Ascending aorta (tissue), 2 donors: Measurements from ENCODE around the gene NFKB1. TPM values are rescaled to one million over a fixed set of nuclear protein-coding genes. Genes with fewer than 3 reads are reported as not detected.

ENCODE experiments used
- DNase-seq, 2 donors: peaks; one replicate each; pipeline ENCODE4 v3.0.0-alpha.2; 2019; ENCODE audit warnings: low spot score in 2 of 2
- H3K27ac ChIP-seq, 2 donors: fragments of 200-600 bp; sonication (generic); one replicate each; pipeline ENCODE4 v1.5.1; 2016 to 2017; ENCODE audit warnings: mild to moderate bottlenecking in 1 of 2
- H3K27me3 ChIP-seq: fragments of 200-600 bp; sonication (generic); one replicate; pipeline ENCODE4 v1.5.1; 2017
- H3K36me3 ChIP-seq, 2 donors: fragments of 200-600 bp; sonication (generic); one replicate each; pipeline ENCODE4 v1.5.1; 2016
- H3K4me1 ChIP-seq, 2 donors: fragments of 200-600 bp; sonication (generic); one replicate each; pipeline ENCODE4 v1.5.1; 2016 to 2017; ENCODE audit warnings: mild to moderate bottlenecking in 1 of 2
- H3K4me3 ChIP-seq, 2 donors: fragments of 200-600 bp; sonication (generic); one replicate each; pipeline ENCODE4 v1.5.1; 2016 to 2017; ENCODE audit warnings: mild to moderate bottlenecking in 1 of 2
- H3K9me3 ChIP-seq, 2 donors: fragments of 200-600 bp; sonication (generic); one replicate each; pipeline ENCODE4 v1.5.1; 2016
- CTCF ChIP-seq, 3 experiments: fragments of 200-600 bp in 2 of 3; fragments of 450-650 bp in 1 of 3; sonication (generic) in 2 of 3; IDR thresholded peaks; one replicate each; pipeline ENCODE4 v1.5.1; 2016 to 2019; ENCODE audit warnings: antibody characterized with exemption in 3 of 3, mild to moderate bottlenecking in 1 of 3, moderate library complexity in 1 of 3
- intact Hi-C: fragments of 100-400 bp; cut with DNase I; formaldehyde crosslinking; loops from one replicate; pipeline ENCODE4 v1.15.1; 2023
- total RNA-seq: library from RNA; depleted of rRNA; stranded (reverse); fragments of >200 nt; gene quantifications from one replicate; pipeline ENCODE4 v1.1.0, GENCODE V29; 2016

Gene NFKB1
- total RNA-seq, 1 donor from 2014 or later, result 34.5 TPM

DNA sequence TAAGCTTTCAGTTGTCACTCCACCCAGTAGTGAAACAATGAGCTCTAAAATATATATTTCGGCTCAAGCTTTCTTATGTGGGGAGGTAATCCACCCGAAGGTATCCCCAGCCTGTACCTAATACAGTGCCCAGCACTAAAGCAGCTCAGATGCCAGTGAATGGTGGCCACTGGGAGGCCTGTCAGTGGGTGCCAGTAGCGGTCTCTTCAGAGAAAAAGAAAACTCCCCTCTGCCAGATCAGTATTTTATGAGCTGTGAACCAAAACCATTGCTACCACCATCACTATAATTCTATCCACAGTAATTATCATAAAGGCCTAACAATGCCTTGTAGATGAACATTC, 835 bp upstream of the NFKB1 start:
- H3K4me1 ChIP-seq, result peaks cover 0 to 20% of the 10 kb centered on the region in 2 donors
- H3K36me3 ChIP-seq, result no peaks in the 10 kb centered on the region
- peak overlapping the region; percentile 93 to 99 for H3K27ac ChIP-seq
- peak overlapping the region; percentile 88 to 98 for H3K4me3 ChIP-seq
- peak in 1 of 3 experiments; percentile 6 for TF ChIP-seq CTCF (IDR thresholded peaks at IDR 0.05)
- H3K27me3 ChIP-seq, result no peaks in the 10 kb centered on the region
- no peak for DNase-seq
- intact Hi-C loops, result loop anchor here (2.0 to 5.0 kb wide), 7 partner anchors 70 to 1153 kb away; partner anchors contain the start of genes BDH2, CISD2, PPP3CA and SLC39A8
- H3K9me3 ChIP-seq, result no peaks in the 10 kb centered on the region

- Histone ChIP-seq H3K27me3 (no peaks in the 10 kb centered on the region), H3K4me1 (peaks cover 0 to 22% of the 10 kb centered on the region in 2 donors), H3K36me3 (no peaks in the 10 kb centered on the region), H3K9me3 (no peaks in the 10 kb centered on the region), H3K27ac (peak overlapping the region; percentile 93 to 99), H3K4me3 (peak overlapping the region; percentile 88 to 98)
- intact Hi-C loops, result loop anchor here (2.0 to 5.0 kb wide), 7 partner anchors 71 to 1154 kb away; partner anchors contain the start of genes BDH2, CISD2, PPP3CA and SLC39A8
- no peak for TF ChIP-seq CTCF (IDR thresholded peaks at IDR 0.05)
- DNase-seq, result no peak
These were observed 213 bp downstream of the NFKB1 start for GRCh38 chr4:102501447-102501696.

- Histone ChIP-seq H3K4me1 (peaks cover 0 to 19% of the 10 kb centered on the region in 2 donors), H3K9me3 (no peaks in the 10 kb centered on the region), H3K27ac (peak overlapping the region; percentile 93 to 99), H3K4me3 (peak overlapping the region; percentile 88 to 98), H3K27me3 (no peaks in the 10 kb centered on the region), H3K36me3 (no peaks in the 10 kb centered on the region)
- intact Hi-C loops, result loop anchor here (5.0 kb wide), 3 partner anchors 515 to 1155 kb away; partner anchors contain the start of genes BDH2, PPP3CA and SLC9B1
- TF ChIP-seq CTCF (IDR thresholded peaks at IDR 0.05), result no peak
- no peak for DNase-seq
These were observed 1.3 kb downstream of the NFKB1 start for GRCh38 chr4:102502543-102502818.

DNA sequence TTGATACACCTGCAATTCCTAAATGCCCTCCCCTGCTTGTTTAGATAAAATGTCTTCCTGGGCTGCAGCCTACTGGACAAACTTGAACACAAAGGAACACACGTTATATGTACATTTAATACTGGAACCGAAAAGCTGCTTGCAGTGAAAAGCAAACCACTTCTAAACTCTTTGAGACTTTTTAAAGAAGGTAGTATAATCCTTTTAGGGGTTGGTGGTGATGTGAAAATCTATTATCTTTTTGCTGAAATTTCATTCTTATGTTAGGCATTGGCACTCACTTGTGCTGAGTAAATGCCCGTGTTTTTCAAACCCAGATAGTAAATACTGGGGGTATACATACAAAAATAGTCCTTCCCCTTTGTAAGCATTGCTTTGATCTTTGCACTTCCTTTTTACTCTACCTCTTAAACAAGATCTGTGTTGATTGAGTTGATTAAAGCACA, 2.2 kb downstream of the NFKB1 start:
- peak overlapping the region; percentile 88 to 98 for H3K4me3 ChIP-seq
- TF ChIP-seq CTCF (IDR thresholded peaks at IDR 0.05), result no peak
- intact Hi-C loops, result loop anchor here (5.0 kb wide), 3 partner anchors 514 to 1156 kb away; partner anchors contain the start of genes BDH2, PPP3CA and SLC9B1

DNA sequence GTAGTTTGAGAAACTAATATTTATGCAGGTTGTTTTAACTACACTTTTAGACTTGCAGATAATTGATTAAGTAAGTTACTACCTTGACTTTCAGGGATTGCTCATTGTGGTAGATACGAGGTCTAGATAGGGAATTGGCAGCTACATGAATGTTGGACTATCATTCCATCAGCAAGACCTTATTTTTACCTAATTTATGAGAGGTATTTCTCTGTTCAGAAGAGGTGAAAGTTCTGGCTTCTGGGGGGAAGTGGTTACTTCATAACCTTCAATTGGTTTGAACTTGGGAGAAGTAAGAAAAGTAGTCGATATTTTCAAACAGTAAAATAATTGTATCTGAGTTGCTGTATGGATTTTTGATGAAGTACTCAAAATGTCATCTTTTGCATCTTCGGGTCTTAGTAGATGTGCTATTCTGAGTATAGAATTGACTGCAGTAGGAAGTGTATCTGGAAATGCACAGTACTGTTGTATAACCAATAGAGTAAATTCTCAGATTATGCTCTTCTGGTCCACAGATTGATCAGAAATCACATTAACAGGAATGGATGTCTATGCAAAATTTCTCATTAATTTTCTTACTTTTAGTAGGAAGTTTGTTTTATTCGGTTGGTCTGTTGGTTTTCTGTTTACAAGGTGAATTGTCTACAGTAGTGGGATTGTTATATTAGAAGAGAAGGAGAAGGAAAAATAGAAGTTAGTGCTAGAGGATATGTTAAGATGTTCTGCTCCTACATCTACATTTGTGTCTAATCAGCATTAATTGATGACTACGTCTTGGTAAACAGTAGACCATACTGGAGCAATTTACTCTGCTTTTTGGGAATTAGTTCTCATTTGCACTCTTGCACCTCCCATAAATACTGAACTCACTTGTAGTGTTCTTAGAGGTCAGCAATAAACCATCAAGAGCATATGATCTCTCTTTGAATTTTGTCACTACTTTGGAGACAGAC, 3.0 kb downstream of the NFKB1 start:
- no peaks in the 10 kb centered on the region for H3K9me3 ChIP-seq
- intact Hi-C loops, result loop anchor here (5.0 kb wide), 3 partner anchors 513 to 1157 kb away; partner anchors contain the start of genes BDH2, PPP3CA and SLC9B1
- no peaks in the 10 kb centered on the region for H3K36me3 ChIP-seq
- H3K4me1 ChIP-seq, result peaks cover 0 to 19% of the 10 kb centered on the region in 2 donors
- DNase-seq, result no peak
- no peak for TF ChIP-seq CTCF (IDR thresholded peaks at IDR 0.05)
- H3K27ac ChIP-seq, result no peak overlapping the region
- peak overlapping the region; percentile 88 to 98 for H3K4me3 ChIP-seq
- H3K27me3 ChIP-seq, result no peaks in the 10 kb centered on the region

More for the DNA sequence above, 2.2 kb downstream of the NFKB1 start:
- DNase-seq, result no peak
- Histone ChIP-seq H3K36me3 (no peaks in the 10 kb centered on the region), H3K9me3 (no peaks in the 10 kb centered on the region), H3K4me1 (peaks cover 0 to 19% of the 10 kb centered on the region in 2 donors), H3K27me3 (no peaks in the 10 kb centered on the region), H3K27ac (no peak overlapping the region)
